ENCODE data around the gene ARHGAP36.

GRCh38 chrX:131066237-131066636 lies 8.1 kb downstream of the ARHGAP36 start:
- TF ChIP-seq, protein P1, sequence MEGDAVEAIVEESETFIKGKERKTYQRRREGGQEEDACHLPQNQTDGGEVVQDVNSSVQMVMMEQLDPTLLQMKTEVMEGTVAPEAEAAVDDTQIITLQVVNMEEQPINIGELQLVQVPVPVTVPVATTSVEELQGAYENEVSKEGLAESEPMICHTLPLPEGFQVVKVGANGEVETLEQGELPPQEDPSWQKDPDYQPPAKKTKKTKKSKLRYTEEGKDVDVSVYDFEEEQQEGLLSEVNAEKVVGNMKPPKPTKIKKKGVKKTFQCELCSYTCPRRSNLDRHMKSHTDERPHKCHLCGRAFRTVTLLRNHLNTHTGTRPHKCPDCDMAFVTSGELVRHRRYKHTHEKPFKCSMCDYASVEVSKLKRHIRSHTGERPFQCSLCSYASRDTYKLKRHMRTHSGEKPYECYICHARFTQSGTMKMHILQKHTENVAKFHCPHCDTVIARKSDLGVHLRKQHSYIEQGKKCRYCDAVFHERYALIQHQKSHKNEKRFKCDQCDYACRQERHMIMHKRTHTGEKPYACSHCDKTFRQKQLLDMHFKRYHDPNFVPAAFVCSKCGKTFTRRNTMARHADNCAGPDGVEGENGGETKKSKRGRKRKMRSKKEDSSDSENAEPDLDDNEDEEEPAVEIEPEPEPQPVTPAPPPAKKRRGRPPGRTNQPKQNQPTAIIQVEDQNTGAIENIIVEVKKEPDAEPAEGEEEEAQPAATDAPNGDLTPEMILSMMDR (IDR thresholded peaks at IDR 0.05; ENCODE audit: borderline replicate concordance, extremely low read depth, low read length, poor library complexity, severe bottlenecking), result no peak
- no peak for TF ChIP-seq EZH2 (IDR thresholded peaks at IDR 0.05; ENCODE audit: borderline replicate concordance, low read depth, low read length, severe bottlenecking)

Data from DND-41 (cell line).